ENCODE results near the gene TRPM7.
A peak's percentile ranks its signal among the peaks of the same experiment; 100 is the strongest.

The TRPM7 gene

GRCh38 chr15:50562735-50563640 is 123.6 kb downstream of the TRPM7 start:
- DNase-seq (ENCODE audit: low spot score): peak; percentile 29

DNA sequence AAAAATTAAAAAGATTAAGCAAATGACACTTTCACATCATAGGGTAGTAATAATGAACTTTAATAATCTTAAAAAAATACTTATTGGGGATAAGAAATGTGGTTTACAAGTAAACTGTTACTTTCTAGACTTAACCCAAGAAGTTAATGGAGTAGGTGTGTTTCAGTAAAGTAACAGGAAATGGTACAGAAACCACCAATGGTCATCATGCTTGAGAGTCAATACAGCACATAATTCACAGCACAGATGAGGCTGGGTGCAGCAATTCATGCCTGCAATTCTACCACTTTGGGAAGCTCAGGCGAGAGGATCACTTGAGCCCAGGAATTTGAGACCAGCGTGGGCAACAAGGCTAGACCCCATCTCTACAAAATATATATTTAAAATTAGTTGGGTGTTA is 128.6 kb downstream of the TRPM7 start:
- no peak for DNase-seq (ENCODE audit: low spot score)

GRCh38 chr15:50556642-50557371 is 129.8 kb downstream of the TRPM7 start:
- no peak for DNase-seq (ENCODE audit: low spot score)

- no peak for DNase-seq (ENCODE audit: low spot score)
These were observed 134.4 kb downstream of the TRPM7 start for GRCh38 chr15:50552238-50552637.

- no peak for DNase-seq (ENCODE audit: low spot score)
These were observed 137.3 kb downstream of the TRPM7 start for GRCh38 chr15:50549326-50549725.

- no peak for DNase-seq (ENCODE audit: low spot score)
These were observed 140.0 kb downstream of the TRPM7 start, which contains the start of gene USP50 for GRCh38 chr15:50546566-50546965. USP50 (minus strand) TSS chr15:50546666; CDS start chr15:50546525, 141 bp downstream.

- DNase-seq (ENCODE audit: low spot score): no peak
These were observed 142.2 kb downstream of the TRPM7 start for GRCh38 chr15:50544368-50544767.

GRCh38 chr15:50543556-50543955 is 143.0 kb downstream of the TRPM7 start:
- DNase-seq (ENCODE audit: low spot score): peak; percentile 58

GRCh38 chr15:50542887-50543210 is 143.7 kb downstream of the TRPM7 start:
- DNase-seq (ENCODE audit: low spot score): no peak

GRCh38 chr15:50531766-50532165 is 154.8 kb downstream of the TRPM7 start:
- no peak for DNase-seq (ENCODE audit: low spot score)

DNA sequence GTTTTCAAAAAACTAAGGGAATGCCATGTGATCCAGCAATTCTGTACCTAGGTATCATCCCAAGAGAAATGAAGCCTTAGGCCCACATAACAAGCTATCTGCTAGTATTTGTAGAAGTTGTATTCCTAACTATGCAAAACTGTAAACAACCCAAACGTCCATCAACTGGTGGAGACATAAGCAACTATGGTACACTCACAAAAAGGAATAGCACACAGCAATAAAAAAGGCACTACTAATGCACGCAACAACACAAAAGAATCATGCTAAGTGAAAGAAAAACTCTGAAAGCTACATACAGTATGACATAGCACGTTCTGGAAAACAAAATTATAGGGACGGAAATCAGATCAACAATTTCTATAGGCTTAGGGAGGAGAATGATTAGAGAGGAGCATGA is 155.4 kb downstream of the TRPM7 start:
- no peak for DNase-seq (ENCODE audit: low spot score)

DNA sequence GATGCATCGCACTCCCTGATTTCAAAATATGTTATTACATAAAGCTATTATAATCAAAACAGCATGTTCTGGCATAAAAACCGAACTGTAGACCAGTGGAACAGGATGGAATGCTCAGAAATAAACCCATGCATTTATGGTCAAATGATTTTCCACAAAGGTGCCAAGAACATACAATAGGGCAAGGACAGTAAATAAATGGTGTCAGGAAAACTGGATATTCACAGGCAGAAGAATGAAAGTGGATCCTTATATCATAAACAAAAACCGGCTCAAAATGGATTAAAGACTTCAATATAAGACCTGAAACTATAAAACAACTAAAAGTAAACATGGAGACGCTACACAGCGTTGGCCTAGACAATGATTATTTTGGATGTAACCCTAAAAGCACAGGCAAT is 162.7 kb downstream of the TRPM7 start:
- DNase-seq (ENCODE audit: low spot score): no peak

- no peak for DNase-seq (ENCODE audit: low spot score)
These were observed 166.7 kb downstream of the TRPM7 start for GRCh38 chr15:50519740-50520425.

GRCh38 chr15:50513001-50513400 is 173.6 kb downstream of the TRPM7 start:
- no peak for DNase-seq (ENCODE audit: low spot score)

Measured in AG08395 (cell line).